Stimulated activated CD4-positive, alpha-beta T cell treated with anti-CD3 and anti-CD28 coated beads, Interleukin-1b, Interleukin-23, amount 100 ng/mL, for 1 hour (primary cell): ENCODE data around the gene POLL.
A peak's percentile ranks its signal among the peaks of the same experiment; 100 is the strongest.
"Not testable (repeated sequence)": the region's sequence is repeated elsewhere in the genome, so short reads cannot be mapped to it uniquely, and the experiment has no call there.

ENCODE experiments used
- DNase-seq, 2 donors: peaks; one replicate each; pipeline ENCODE4 v3.0.0-alpha.2; 2020; ENCODE audit warnings: low read depth in 2 of 2

Gene POLL

GRCh38 chr10:101611096-101611905, 23.2 kb upstream of the POLL start:
- no peak for DNase-seq

GRCh38 chr10:101609481-101609880, 21.4 kb upstream of the POLL start:
- no peak for DNase-seq

GRCh38 chr10:101607124-101607523, 19.1 kb upstream of the POLL start:
- DNase-seq, result no peak

DNA sequence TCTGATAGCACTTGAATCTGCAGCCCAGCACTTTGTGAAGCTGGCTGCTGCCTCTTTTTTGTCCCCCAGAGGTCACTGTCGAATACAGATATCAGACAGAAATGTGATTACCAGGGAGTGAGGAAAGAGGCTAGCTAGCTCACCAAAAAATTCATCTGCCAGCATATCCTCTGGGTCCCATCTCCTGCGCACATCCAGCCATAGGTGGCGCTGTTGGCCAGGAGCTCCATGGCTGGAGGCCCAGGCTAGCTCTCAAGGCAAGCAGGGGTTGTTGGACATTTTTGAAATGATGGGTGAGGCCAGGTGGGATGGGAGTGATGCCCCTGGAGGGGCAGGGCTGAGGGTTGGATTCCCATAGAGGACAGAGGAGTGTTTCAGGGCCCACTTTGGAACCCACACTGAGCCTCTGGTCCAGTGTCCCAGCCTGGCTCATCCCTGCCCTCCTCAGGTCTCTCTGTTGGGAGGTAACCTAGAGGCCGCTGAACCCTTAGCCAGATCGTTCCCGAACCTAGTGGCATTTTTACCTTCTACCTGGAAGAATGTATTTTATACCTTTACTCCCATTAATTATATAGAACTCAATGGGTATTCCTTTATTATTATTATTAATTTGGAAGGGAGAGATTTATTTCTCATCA, 14.8 kb upstream of the POLL start:
- peak in 1 of 2 donors; percentile 39 for DNase-seq

- no peak for DNase-seq
Observed at GRCh38 chr10:101601541-101601940, 13.5 kb upstream of the POLL start.

- DNase-seq, result no peak
Observed at GRCh38 chr10:101597091-101597900, 9.2 kb upstream of the POLL start.

DNA sequence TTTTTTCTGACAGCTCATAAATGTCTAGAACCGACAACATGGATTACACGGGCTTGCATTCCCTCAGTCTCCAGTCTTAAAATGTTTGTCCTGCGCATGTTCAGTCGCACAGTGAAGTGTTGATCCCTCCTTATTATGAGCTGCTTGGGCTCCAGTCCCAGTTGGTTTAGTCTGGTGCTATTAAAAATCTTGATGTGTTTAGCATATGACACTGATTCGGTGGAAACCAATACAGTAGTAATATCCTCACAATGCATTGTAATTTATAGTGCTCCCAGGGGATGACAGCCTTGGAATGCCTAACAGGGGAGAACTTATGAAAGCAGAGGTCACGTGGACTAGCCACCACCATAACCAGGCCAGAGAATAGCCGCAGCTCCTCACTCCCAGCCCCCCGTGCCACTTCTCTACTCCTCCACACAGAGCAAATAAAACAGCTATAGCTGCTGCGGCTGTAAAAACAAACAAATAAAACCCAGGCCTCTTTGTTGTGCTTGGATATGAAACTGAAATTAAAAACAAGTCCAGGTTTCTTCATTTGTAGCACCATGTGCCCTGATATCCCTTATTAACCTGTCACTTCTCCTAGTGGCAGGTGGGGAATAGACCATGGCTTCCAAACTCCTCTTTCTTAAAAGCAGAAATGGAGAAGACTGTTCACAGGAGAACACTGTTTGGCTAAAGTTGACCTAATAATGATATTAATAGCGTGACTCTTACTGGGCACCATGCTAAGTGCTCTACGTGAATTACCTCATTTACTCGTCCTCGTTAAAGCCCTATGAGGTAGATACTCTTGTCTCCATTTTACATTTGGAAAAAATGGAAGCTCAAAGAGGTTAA, 7.8 kb upstream of the POLL start:
- no peak for DNase-seq

- not testable (repeated sequence) for DNase-seq
Observed at GRCh38 chr10:101593331-101593730, 5.3 kb upstream of the POLL start.

GRCh38 chr10:101588879-101589278, 822 bp upstream of the POLL start:
- DNase-seq, result no peak

GRCh38 chr10:101585841-101586240, 2.2 kb downstream of the POLL start:
- no peak for DNase-seq

DNA sequence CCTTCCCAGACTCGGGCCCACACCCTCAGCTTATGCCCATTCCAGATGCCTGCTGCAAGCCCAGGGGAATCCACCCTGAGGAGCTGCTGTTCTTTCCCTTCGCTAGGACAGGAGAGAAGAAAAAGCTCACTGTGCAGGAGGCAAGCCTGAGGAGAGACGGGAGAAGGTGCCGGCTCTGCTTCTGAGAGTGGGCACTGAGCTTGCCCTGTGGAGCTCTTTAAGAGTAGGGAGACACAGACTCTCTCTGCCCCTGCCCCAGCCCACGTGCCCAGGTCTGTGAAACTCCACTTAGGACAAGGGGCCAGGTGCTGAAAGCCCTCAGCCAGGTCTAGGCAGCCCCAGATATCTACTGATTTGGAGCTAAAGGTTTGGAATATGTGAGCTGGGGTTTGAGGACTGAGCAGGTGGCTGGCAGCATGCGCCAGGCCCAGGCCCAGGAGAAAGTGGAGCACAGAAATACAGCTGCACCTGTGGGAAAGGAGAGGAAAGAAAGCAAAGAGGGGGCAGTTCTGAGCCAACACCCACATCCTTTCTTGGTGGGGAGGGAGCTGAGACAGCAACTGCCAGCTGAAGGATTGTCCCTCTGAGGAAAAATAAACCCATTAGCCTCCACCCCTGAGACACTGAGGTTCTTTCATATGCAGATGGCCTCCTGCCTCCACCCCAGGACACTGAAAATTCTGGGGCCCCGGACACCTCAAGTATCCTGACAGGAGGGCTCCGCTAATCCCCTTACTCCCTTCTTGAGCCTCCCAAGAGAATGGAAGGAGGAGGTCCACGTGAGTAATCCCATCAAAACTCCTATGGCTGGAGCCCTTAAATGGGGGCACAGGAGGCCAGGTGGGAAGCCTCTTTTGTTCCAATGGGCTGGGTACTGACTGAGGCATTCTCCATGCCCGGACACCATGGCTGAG, 7.3 kb downstream of the POLL start:
- DNase-seq, result no peak

GRCh38 chr10:101579516-101579870, 8.6 kb downstream of the POLL start:
- no peak for DNase-seq

DNA sequence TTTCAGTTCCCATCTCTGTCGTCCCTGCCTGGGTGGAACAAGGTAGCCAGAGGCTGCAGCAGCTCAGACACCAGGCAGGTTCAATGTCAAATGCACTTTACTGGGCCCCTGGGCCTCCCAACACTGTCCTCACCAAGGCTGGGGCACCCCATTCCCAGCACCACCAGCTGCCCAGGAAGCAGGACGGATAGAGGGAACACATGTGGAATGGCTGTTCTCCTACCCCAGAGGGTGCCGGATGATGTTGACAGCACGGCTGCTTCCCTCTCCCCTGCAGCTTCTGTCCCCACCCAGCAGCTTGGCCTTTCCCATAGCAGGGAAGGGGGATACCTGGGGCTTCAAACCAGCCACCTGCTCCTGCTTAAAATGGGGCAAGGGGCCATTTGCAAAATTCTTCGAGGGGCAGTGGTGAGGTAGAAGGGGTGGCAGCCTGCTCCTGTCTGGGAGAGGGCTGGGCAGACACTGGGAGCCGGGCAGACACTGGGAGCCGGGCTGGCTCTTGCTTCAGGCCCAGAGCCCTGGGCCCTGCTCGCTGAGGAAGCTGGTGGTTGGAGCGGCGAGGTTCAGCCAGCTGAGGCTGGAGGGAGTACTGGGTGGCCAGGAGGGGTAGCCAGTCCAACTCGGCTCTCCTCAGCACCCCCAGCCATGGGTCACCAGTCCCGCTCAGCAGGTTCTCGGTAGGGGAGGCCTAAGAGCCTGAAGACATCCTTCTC, 9.1 kb downstream of the POLL start:
- no peak for DNase-seq

- DNase-seq, result no peak
Observed at GRCh38 chr10:101578192-101578591, 9.9 kb downstream of the POLL start.

GRCh38 chr10:101577121-101577871, 10.8 kb downstream of the POLL start:
- no peak for DNase-seq

DNA sequence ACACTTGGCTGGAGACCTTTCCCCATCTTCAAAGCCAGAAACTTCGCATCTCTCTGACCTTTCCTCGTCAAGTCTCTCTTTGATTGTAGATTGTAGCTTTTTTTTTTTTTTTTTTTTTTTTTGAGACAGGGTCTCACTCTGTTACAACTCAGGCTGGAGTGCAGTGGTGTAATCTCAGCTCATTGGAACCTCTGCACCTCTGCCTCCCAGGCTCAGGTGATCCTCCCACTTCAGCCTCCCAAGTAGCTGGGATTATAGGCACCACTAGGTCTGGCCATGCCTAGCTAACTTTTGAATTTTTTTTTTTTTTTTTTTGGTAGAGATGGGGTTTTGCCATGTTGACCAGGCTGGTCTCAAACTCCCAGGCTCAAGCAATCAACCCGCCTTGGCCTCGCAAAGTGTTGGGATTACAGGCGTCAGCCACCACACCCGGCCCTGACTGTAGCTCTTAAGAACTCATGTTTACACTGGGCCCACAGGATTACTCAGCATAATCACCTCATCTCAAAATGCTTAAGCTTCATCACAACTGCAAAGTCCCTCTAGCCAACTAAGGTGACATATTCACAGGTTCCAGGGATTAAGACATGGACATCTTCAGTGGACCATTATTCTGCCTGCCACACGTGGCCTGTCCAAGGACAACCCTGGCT, 11.7 kb downstream of the POLL start:
- no peak for DNase-seq

DNA sequence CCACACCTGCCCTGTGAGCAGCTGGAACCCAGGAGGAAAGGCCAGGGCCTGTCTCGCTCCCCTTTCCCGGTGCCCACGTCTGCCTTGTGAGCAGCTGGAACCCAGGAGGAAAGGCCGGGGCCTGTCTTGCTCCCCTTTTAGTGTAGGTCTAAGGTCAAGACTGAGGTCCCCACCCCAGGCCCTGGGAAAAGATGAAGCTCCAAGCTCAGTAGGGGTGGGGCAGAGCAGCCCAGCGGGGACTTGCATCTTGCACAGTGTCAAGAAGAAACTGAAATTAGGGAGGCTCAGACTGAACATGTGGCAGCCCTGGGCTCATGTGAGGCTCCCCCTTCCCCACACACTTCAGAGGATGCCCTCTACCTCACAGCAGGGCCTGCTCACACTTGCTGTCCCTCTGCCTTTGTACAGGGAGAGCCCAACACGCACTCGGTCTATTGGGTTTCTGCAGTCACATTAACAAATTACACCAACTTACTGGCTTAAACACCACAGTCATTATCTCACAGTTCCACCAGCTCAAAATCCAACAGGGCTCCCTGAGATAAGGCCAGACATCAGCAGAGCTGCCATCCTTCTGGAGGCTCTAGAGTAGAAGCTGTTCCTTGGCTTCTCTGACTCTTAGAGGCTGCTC, 12.4 kb downstream of the POLL start:
- no peak for DNase-seq

DNA sequence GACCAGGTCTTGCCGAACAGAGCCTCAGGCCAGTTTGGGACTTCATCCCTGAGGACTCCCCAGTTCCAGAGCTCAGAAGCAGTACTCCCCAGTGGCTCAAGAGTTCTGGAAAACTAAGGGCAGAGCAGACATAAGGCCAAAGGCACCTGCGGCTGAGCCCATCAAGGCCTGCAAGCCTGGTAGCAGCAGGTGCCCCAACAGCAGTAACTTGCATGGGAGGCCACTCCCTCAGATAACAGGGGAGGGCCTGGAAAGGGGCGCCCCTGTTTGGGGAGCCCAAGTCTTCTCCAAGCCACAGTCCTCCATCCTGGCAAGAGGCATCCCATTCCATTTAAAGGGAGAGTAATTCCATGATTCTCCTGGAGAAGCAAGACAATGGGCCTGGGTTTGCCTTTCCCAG, 13.0 kb downstream of the POLL start:
- DNase-seq, result no peak
